ENCODE results near the gene IQSEC3. TPM values are rescaled to one million over a fixed set of nuclear protein-coding genes. Genes with fewer than 3 reads are reported as not detected.

The IQSEC3 gene
- total RNA-seq, 1 donor, result 0.36 TPM

DNA sequence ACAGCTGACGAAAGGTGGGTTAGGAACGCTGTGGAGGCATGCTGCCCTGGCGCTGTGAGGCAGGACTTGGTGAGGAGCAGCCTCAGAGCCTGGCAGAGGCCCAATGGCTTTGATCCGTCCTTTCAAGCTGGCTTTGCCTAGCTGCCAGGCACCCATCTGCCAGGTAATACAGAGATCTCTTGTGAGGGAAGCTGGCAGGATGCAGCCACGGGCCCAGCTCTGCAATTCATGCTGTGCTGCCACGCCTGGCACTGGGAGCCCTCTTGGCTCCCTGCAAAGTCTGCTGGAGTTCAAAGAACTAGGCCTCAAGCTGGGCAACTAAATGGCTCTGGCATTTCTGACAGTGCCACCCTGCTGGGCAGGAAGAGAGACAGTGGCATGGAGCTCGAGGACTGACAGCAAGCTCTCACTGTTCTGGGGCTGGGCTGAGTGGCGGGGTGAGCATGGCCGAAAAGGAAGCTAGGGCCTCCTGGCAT, 18.7 kb downstream of the IQSEC3 start:
- no peaks in the 10 kb centered on the region for H3K79me2 ChIP-seq (ENCODE audit: insufficient read depth, low read length)
- H3K4me3 ChIP-seq (ENCODE audit: insufficient read depth, low read length), result no peak overlapping the region
- H3K4me2 ChIP-seq (ENCODE audit: insufficient read depth, low read length), result no peak overlapping the region
- H3K27me3 ChIP-seq (ENCODE audit: insufficient read depth, low read length), result peaks cover 67% of the 10 kb centered on the region
- H3K4me1 ChIP-seq (ENCODE audit: insufficient read depth, low read length), result no peaks in the 10 kb centered on the region
- no peaks in the 10 kb centered on the region for H4K20me1 ChIP-seq (ENCODE audit: insufficient read depth, low read length)
- H3K36me3 ChIP-seq (ENCODE audit: insufficient read depth, low read length), result no peaks in the 10 kb centered on the region
- no peak overlapping the region for H2AFZ ChIP-seq (ENCODE audit: low read length)
- no peak for TF ChIP-seq CTCF (IDR thresholded peaks at IDR 0.05; ENCODE audit: extremely low read depth, low read depth, low read length)
- no peak overlapping the region for H3K27ac ChIP-seq (ENCODE audit: low read depth, low read length)
- no peak for DNase-seq (ENCODE audit: insufficient read length, low spot score, missing footprints)
- H3K9me3 ChIP-seq (ENCODE audit: low read depth, low read length), result peaks cover 4% of the 10 kb centered on the region

- Histone ChIP-seq H3K27ac (ENCODE audit: low read depth, low read length) (no peak overlapping the region), H3K27me3 (ENCODE audit: insufficient read depth, low read length) (peaks cover 50% of the 10 kb centered on the region), H3K4me3 (ENCODE audit: insufficient read depth, low read length) (no peak overlapping the region), H3K36me3 (ENCODE audit: insufficient read depth, low read length) (no peaks in the 10 kb centered on the region), H3K9me3 (ENCODE audit: low read depth, low read length) (peaks cover 4% of the 10 kb centered on the region), H3K4me1 (ENCODE audit: insufficient read depth, low read length) (no peaks in the 10 kb centered on the region), H3K79me2 (ENCODE audit: insufficient read depth, low read length) (no peaks in the 10 kb centered on the region), H4K20me1 (ENCODE audit: insufficient read depth, low read length) (no peaks in the 10 kb centered on the region), H3K4me2 (ENCODE audit: insufficient read depth, low read length) (no peak overlapping the region), H2AFZ (ENCODE audit: low read length) (no peak overlapping the region)
- TF ChIP-seq CTCF (IDR thresholded peaks at IDR 0.05; ENCODE audit: extremely low read depth, low read depth, low read length), result no peak
- DNase-seq (ENCODE audit: insufficient read length, low spot score, missing footprints), result no peak
Observed at GRCh38 chr12:87315-87714, 20.7 kb downstream of the IQSEC3 start.

DNA sequence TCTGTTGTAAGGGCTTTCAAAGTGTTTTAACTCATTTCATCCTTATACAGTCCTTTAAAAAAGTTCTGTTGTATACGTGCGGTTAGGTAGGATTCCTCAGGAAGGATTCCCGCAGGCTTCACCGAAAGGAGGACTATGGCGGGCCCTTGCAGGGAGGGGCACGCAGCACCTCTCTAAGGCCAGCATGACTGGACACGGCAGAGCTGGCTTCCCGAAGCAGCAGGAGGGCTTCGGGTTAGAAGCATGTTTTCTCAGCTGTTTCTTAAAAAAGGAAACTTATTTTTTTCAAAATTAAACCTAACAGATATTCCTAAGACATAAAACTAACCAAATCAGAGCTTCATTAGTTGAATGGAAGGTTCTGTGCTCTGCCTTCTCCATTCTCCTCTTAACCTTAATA, 21.3 kb downstream of the IQSEC3 start:
- no peak for TF ChIP-seq CTCF (IDR thresholded peaks at IDR 0.05; ENCODE audit: extremely low read depth, low read depth, low read length)
- no peak overlapping the region for H2AFZ ChIP-seq (ENCODE audit: low read length)
- peaks cover 45% of the 10 kb centered on the region for H3K27me3 ChIP-seq (ENCODE audit: insufficient read depth, low read length)
- DNase-seq (ENCODE audit: insufficient read length, low spot score, missing footprints), result no peak
- H3K27ac ChIP-seq (ENCODE audit: low read depth, low read length), result no peak overlapping the region
- H3K9me3 ChIP-seq (ENCODE audit: low read depth, low read length), result peaks cover 4% of the 10 kb centered on the region
- no peak overlapping the region for H3K4me2 ChIP-seq (ENCODE audit: insufficient read depth, low read length)
- H4K20me1 ChIP-seq (ENCODE audit: insufficient read depth, low read length), result no peaks in the 10 kb centered on the region
- H3K4me3 ChIP-seq (ENCODE audit: insufficient read depth, low read length), result no peak overlapping the region
- H3K4me1 ChIP-seq (ENCODE audit: insufficient read depth, low read length), result no peaks in the 10 kb centered on the region
- H3K36me3 ChIP-seq (ENCODE audit: insufficient read depth, low read length), result no peaks in the 10 kb centered on the region
- H3K79me2 ChIP-seq (ENCODE audit: insufficient read depth, low read length), result no peaks in the 10 kb centered on the region

DNA sequence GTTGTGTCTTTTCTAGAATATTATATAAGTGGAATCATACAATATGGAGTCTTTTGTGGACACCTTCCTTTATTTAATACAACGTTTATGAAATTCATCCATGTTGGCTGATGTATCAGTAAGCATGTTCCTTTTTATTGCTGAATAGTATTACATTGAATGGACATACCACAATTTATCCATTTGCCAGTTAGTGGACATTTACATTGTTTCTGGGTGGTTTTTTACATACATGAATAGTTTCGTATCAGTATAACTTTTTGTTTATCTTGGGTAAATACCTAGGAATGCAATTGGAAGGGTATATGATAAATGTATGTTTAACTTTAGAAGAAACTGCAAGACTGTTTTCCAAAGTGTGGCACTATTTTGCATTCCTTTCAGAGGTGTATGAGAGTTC, 23.1 kb downstream of the IQSEC3 start:
- Histone ChIP-seq H4K20me1 (ENCODE audit: insufficient read depth, low read length) (no peaks in the 10 kb centered on the region), H3K9me3 (ENCODE audit: low read depth, low read length) (peaks cover 4% of the 10 kb centered on the region), H3K4me1 (ENCODE audit: insufficient read depth, low read length) (no peaks in the 10 kb centered on the region), H3K4me2 (ENCODE audit: insufficient read depth, low read length) (no peak overlapping the region), H2AFZ (ENCODE audit: low read length) (no peak overlapping the region), H3K36me3 (ENCODE audit: insufficient read depth, low read length) (no peaks in the 10 kb centered on the region), H3K4me3 (ENCODE audit: insufficient read depth, low read length) (no peak overlapping the region), H3K27ac (ENCODE audit: low read depth, low read length) (no peak overlapping the region), H3K79me2 (ENCODE audit: insufficient read depth, low read length) (no peaks in the 10 kb centered on the region), H3K27me3 (ENCODE audit: insufficient read depth, low read length) (peaks cover 35% of the 10 kb centered on the region)
- no peak for DNase-seq (ENCODE audit: insufficient read length, low spot score, missing footprints)
- TF ChIP-seq CTCF (IDR thresholded peaks at IDR 0.05; ENCODE audit: extremely low read depth, low read depth, low read length), result no peak

All from osteoblast (primary cell).